Measurements from ENCODE around the gene CEP95.
"Not testable (repeated sequence)": the region's sequence is repeated elsewhere in the genome, so short reads cannot be mapped to it uniquely, and the experiment has no call there.

Gene CEP95

GRCh38 chr17:64484380-64484779 is 22.4 kb upstream of the CEP95 start:
- TF ChIP-seq CTCF (conservative IDR thresholded peaks at IDR 0.05; ENCODE audit: control insufficient read depth, insufficient read depth, low read depth, low read length), result no peak
- H3K4me3 ChIP-seq (ENCODE audit: control insufficient read depth, low read depth, low read length), result no peak overlapping the region
- no peak for DNase-seq (ENCODE audit: low read depth)

- TF ChIP-seq CTCF (conservative IDR thresholded peaks at IDR 0.05; ENCODE audit: control insufficient read depth, insufficient read depth, low read depth, low read length), result no peak
- H3K4me3 ChIP-seq (ENCODE audit: control insufficient read depth, low read depth, low read length), result no peak overlapping the region
- DNase-seq (ENCODE audit: low read depth), result no peak
Measured at GRCh38 chr17:64488301-64488700, 18.5 kb upstream of the CEP95 start.

- peak; percentile 61 for DNase-seq (ENCODE audit: low read depth)
Measured at GRCh38 chr17:64491034-64491860, 15.5 kb upstream of the CEP95 start.

GRCh38 chr17:64491994-64492393 is 14.8 kb upstream of the CEP95 start:
- TF ChIP-seq CTCF (conservative IDR thresholded peaks at IDR 0.05; ENCODE audit: control insufficient read depth, insufficient read depth, low read depth, low read length), result no peak

More at GRCh38 chr17:64491034-64491860, 15.5 kb upstream of the CEP95 start:
- TF ChIP-seq CTCF (conservative IDR thresholded peaks at IDR 0.05; ENCODE audit: control insufficient read depth, insufficient read depth, low read depth, low read length), result peak; percentile 74
- H3K4me3 ChIP-seq (ENCODE audit: control insufficient read depth, low read depth, low read length), result no peak overlapping the region

GRCh38 chr17:64492481-64493109 is 14.2 kb upstream of the CEP95 start:
- DNase-seq (ENCODE audit: low read depth), result peak; percentile 47

More at GRCh38 chr17:64491994-64492393, 14.8 kb upstream of the CEP95 start:
- DNase-seq (ENCODE audit: low read depth), result peak; percentile 80
- H3K4me3 ChIP-seq (ENCODE audit: control insufficient read depth, low read depth, low read length), result no peak overlapping the region

GRCh38 chr17:64494121-64494520 is 12.7 kb upstream of the CEP95 start:
- no peak for DNase-seq (ENCODE audit: low read depth)
- H3K4me3 ChIP-seq (ENCODE audit: control insufficient read depth, low read depth, low read length), result no peak overlapping the region

More at GRCh38 chr17:64492481-64493109, 14.2 kb upstream of the CEP95 start:
- peak; percentile 56 for TF ChIP-seq CTCF (conservative IDR thresholded peaks at IDR 0.05; ENCODE audit: control insufficient read depth, insufficient read depth, low read depth, low read length)
- no peak overlapping the region for H3K4me3 ChIP-seq (ENCODE audit: control insufficient read depth, low read depth, low read length)

GRCh38 chr17:64495300-64495699 is 11.5 kb upstream of the CEP95 start:
- DNase-seq (ENCODE audit: low read depth); H3K4me3 ChIP-seq (ENCODE audit: control insufficient read depth, low read depth, low read length): not testable (repeated sequence)

More at GRCh38 chr17:64494121-64494520, 12.7 kb upstream of the CEP95 start:
- no peak for TF ChIP-seq CTCF (conservative IDR thresholded peaks at IDR 0.05; ENCODE audit: control insufficient read depth, insufficient read depth, low read depth, low read length)
